ENCODE data around the gene NRN1L.

Gene NRN1L

DNA sequence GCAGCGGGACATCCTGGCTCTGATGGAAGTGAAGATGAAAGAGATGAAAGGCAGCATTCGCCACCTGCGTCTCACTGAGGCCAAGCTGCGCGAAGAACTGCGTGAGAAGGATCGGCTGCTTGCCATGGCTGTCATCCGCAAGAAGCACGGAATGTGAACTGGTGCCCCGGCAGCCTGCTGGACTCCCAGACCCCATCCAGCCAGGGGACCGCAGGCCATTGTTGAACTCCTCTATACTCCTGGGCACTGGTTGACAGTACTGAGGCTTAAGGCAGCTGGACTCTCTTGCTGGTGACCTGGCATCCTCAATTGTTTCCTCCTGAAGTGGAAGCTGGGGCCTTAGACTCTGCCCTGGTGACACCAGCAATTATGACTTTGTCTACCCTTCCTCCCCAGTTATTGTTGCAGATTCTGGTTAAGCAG lies 41.3 kb upstream of the NRN1L start:
- H3K4me3 Mint-ChIP-seq, result peak overlapping the region; percentile 93
- TF ChIP-seq, protein P1, sequence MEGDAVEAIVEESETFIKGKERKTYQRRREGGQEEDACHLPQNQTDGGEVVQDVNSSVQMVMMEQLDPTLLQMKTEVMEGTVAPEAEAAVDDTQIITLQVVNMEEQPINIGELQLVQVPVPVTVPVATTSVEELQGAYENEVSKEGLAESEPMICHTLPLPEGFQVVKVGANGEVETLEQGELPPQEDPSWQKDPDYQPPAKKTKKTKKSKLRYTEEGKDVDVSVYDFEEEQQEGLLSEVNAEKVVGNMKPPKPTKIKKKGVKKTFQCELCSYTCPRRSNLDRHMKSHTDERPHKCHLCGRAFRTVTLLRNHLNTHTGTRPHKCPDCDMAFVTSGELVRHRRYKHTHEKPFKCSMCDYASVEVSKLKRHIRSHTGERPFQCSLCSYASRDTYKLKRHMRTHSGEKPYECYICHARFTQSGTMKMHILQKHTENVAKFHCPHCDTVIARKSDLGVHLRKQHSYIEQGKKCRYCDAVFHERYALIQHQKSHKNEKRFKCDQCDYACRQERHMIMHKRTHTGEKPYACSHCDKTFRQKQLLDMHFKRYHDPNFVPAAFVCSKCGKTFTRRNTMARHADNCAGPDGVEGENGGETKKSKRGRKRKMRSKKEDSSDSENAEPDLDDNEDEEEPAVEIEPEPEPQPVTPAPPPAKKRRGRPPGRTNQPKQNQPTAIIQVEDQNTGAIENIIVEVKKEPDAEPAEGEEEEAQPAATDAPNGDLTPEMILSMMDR (IDR thresholded peaks at IDR 0.05), result no peak
- peaks cover 2% of the 10 kb centered on the region for H3K27me3 Mint-ChIP-seq (ENCODE audit: low read depth, poor library complexity)
- peak overlapping the region; percentile 89 for H3K27ac Mint-ChIP-seq
- H3K36me3 Mint-ChIP-seq (ENCODE audit: low read depth), result no peaks in the 10 kb centered on the region
- H3K4me1 Mint-ChIP-seq, result peaks cover 52% of the 10 kb centered on the region
- H3K9me3 Mint-ChIP-seq, result no peaks in the 10 kb centered on the region
- DNase-seq, result peak; percentile 29

DNA sequence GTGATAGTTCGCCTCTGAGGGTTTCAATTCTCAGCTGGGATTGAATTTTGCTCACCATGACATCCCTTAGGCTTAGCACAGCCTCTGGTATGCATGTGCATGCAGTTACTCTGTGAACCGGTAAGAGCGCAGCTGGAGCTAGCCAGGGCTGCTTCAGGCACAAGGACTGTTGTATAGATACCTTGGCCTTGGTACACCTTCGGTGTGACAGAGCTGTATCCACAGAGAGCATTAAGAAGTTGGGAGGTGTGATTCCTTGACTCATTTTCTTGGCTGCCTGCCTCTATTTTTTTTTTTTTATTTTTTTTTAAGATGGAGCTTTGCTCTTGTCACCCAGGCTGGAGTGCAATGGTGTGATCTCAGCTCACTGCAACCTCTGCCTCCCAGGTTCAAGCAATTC lies 40.2 kb upstream of the NRN1L start:
- peak overlapping the region; percentile 89 for H3K27ac Mint-ChIP-seq
- no peaks in the 10 kb centered on the region for H3K9me3 Mint-ChIP-seq
- H3K27me3 Mint-ChIP-seq (ENCODE audit: low read depth, poor library complexity), result no peaks in the 10 kb centered on the region
- no peak for DNase-seq
- peak overlapping the region; percentile 93 for H3K4me3 Mint-ChIP-seq
- peaks cover 5% of the 10 kb centered on the region for H3K36me3 Mint-ChIP-seq (ENCODE audit: low read depth)
- TF ChIP-seq, protein P1 (IDR thresholded peaks at IDR 0.05), result no peak
- peaks cover 56% of the 10 kb centered on the region for H3K4me1 Mint-ChIP-seq

DNA sequence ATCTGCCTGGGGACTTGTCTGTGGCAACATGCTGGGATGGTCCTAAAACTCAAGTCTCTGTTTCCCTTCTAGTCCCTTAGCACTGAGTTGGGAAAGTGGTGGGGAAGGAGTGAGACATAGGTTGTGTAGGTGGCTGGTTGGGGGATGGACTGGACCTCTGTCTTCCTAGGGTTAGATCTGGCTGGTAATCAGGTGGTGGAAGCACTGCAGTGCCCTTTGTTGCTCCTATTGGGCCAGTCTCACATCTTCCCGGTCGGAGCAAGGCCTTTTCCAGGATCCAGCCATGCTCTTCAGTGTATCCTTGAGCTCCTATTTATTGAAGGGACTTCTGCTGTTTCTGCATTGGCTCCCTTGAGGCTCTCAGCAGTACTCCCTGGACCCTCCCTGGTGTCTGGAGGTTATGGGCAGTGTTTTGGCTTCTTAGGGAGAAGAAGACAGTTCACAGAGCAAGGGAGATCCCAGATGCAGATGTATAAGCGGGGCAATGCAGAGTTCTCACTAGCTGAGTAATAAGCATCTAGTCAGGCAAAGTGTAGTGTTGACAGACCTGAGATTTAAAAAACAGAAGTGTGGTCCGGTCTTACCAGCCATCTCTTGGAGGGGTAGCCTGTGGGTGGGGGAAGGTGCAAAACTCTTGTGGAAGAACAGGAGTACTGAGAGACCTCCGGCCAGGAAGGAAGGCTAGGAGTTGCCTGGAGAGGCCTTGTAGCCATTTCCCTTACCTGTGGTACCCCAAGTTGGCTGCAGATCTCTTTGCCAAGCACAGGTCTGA lies 39.2 kb upstream of the NRN1L start:
- DNase-seq, result no peak
- Mint-ChIP-seq H3K4me3 (peak overlapping the region; percentile 93), H3K36me3 (ENCODE audit: low read depth) (peaks cover 13% of the 10 kb centered on the region), H3K4me1 (peaks cover 56% of the 10 kb centered on the region), H3K27me3 (ENCODE audit: low read depth, poor library complexity) (no peaks in the 10 kb centered on the region), H3K27ac (peak overlapping the region; percentile 99), H3K9me3 (no peaks in the 10 kb centered on the region)
- TF ChIP-seq, protein P1 (IDR thresholded peaks at IDR 0.05), result no peak

DNA sequence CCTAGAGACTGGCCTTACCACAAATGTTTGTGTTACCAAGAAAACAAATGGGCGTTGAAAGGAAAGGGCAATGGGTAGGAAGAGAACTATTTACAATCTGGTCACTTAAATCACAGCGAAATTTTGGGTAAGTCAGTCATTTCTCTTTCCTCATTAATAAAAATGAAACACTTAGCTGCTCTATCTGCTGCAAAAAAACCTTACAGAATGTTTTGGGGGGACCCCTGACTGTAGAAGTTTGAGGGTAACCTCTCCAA lies 38.7 kb upstream of the NRN1L start:
- Mint-ChIP-seq H3K9me3 (no peaks in the 10 kb centered on the region), H3K4me1 (peaks cover 56% of the 10 kb centered on the region), H3K36me3 (ENCODE audit: low read depth) (peaks cover 16% of the 10 kb centered on the region), H3K27ac (peak overlapping the region; percentile 99), H3K27me3 (ENCODE audit: low read depth, poor library complexity) (no peaks in the 10 kb centered on the region), H3K4me3 (peak overlapping the region; percentile 93)
- TF ChIP-seq, protein P1 (IDR thresholded peaks at IDR 0.05), result no peak
- no peak for DNase-seq

DNA sequence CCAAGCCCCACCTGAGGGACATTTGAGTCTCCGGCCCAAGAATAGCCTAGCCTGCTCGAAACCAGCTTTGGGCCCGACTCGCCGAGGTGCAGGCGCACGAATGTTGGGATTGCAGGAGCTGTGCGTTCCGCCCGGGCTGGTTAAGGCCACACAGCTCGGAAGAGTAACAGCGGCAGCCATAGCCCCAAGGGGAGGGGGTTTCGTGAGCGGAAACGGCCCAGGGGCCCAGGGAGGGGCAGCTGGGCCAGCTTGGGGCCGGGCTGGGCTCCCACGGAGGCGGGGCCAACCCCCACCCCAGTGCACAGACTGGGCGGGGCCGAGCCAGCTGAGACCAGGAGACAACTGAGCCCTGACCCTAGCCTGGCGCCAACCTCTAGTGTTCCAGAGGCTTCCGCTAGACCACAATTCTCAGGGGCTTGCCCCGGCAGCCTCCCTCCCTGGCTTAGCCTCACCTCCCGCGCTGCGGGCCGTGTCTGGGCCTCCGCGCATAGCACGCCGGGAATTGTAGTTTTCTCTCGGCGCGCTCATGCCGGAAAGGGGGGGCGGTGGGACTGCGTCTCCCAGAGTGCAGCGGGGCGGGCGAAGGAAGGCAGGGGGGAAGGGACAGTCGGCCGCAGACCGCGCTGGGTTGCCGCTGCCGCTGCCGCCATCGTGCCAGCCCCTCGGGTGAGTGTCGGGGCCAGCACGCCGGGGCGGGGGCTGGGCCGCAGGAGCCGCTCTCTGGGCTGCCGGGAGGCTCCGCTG lies 38.2 kb upstream of the NRN1L start, which contains the start of gene NUTF2:
Gene NUTF2, plus strand, starts transcription at position 614 of the 744 bp plus-strand sequence. CDS start 18,198 bp downstream, outside the sequence.
- H3K27me3 Mint-ChIP-seq (ENCODE audit: low read depth, poor library complexity), result no peaks in the 10 kb centered on the region
- H3K36me3 Mint-ChIP-seq (ENCODE audit: low read depth), result peaks cover 16% of the 10 kb centered on the region
- H3K4me1 Mint-ChIP-seq, result peaks cover 53% of the 10 kb centered on the region

More for the DNA sequence above, 38.2 kb upstream of the NRN1L start, which contains the start of gene NUTF2:
- H3K4me3 Mint-ChIP-seq, result peak within 1 kb of the TSS; percentile 93
- TF ChIP-seq, protein P1 (IDR thresholded peaks at IDR 0.05), result no peak
- no peaks in the 10 kb centered on the region for H3K9me3 Mint-ChIP-seq
- DNase-seq, result peak; percentile 97
- H3K27ac Mint-ChIP-seq, result peak within 1 kb of the TSS; percentile 99
